ENCODE results near the gene TXK. TPM values are rescaled to one million over a fixed set of nuclear protein-coding genes. Genes with fewer than 3 reads are reported as not detected.

Gene TXK
- total RNA-seq, 4 donors from 2014 or later = 2.6 to 10.0 (median 6.8) TPM

- H3K36me3 ChIP-seq = no peaks in the 10 kb centered on the region
- no peak overlapping the region for H3K4me3 ChIP-seq
- H3K9me3 ChIP-seq = no peaks in the 10 kb centered on the region
- DNase-seq = no peak
- TF ChIP-seq CTCF (IDR thresholded peaks at IDR 0.05) (no peak), POLR2AphosphoS5 (IDR thresholded peaks at IDR 0.05) (no peak), POLR2A (IDR thresholded peaks at IDR 0.05) (no peak), EP300 (IDR thresholded peaks at IDR 0.05; ENCODE audit: low read depth) (no peak)
- H3K4me1 ChIP-seq = no peaks in the 10 kb centered on the region
- WGBS, 2 donors (ENCODE audit: low coverage in 1 of 2) = 82 to 91% methylated on average over 11 to 13 of the region's 13 CpGs
- H3K27me3 ChIP-seq = no peaks in the 10 kb centered on the region
- intact Hi-C loops (cut with DNase I; ENCODE audit: low total_unique reads) = no loop called here
- no peak overlapping the region for H3K27ac ChIP-seq
- in situ Hi-C loops (cut with MboI; ENCODE audit: low pct_ligation_motif_present in 1 of 4, low pct_unique_long_range_greater_than_20kb in 1 of 4, low sequenced_read_pairs in 3 of 4) = no loop called here
These were observed 13.9 kb downstream of the TXK start for GRCh38 chr4:48120132-48120531.

- TF ChIP-seq EP300 (IDR thresholded peaks at IDR 0.05; ENCODE audit: low read depth) (no peak), POLR2AphosphoS5 (IDR thresholded peaks at IDR 0.05) (no peak), POLR2A (IDR thresholded peaks at IDR 0.05) (no peak), CTCF (IDR thresholded peaks at IDR 0.05) (no peak)
- Histone ChIP-seq H3K27ac (no peak overlapping the region), H3K9me3 (no peaks in the 10 kb centered on the region), H3K4me3 (no peak overlapping the region), H3K4me1 (no peaks in the 10 kb centered on the region), H3K36me3 (no peaks in the 10 kb centered on the region), H3K27me3 (no peaks in the 10 kb centered on the region)
- in situ Hi-C loops (cut with MboI; ENCODE audit: low pct_ligation_motif_present in 1 of 4, low pct_unique_long_range_greater_than_20kb in 1 of 4, low sequenced_read_pairs in 3 of 4) = no loop called here
- DNase-seq = no peak
- intact Hi-C loops (cut with DNase I; ENCODE audit: low total_unique reads) = no loop called here
These were observed 14.4 kb downstream of the TXK start for GRCh38 chr4:48119646-48120045.

GRCh38 chr4:48118081-48118480 is 16.0 kb downstream of the TXK start:
- Histone ChIP-seq H3K27me3 (no peaks in the 10 kb centered on the region), H3K9me3 (no peaks in the 10 kb centered on the region), H3K4me1 (no peaks in the 10 kb centered on the region), H3K4me3 (no peak overlapping the region), H3K27ac (no peak overlapping the region), H3K36me3 (no peaks in the 10 kb centered on the region)
- DNase-seq = no peak
- intact Hi-C loops (cut with DNase I; ENCODE audit: low total_unique reads) = no loop called here
- TF ChIP-seq POLR2AphosphoS5 (IDR thresholded peaks at IDR 0.05) (no peak), CTCF (IDR thresholded peaks at IDR 0.05) (no peak), EP300 (IDR thresholded peaks at IDR 0.05; ENCODE audit: low read depth) (no peak), POLR2A (IDR thresholded peaks at IDR 0.05) (no peak)
- in situ Hi-C loops (cut with MboI; ENCODE audit: low pct_ligation_motif_present in 1 of 4, low pct_unique_long_range_greater_than_20kb in 1 of 4, low sequenced_read_pairs in 3 of 4) = no loop called here
- WGBS, 2 donors (ENCODE audit: low coverage in 1 of 2) = 75 to 95% methylated on average over 2 of the region's 2 CpGs

GRCh38 chr4:48116582-48116981 is 17.5 kb downstream of the TXK start:
- no peak overlapping the region for H3K4me3 ChIP-seq
- H3K4me1 ChIP-seq = no peaks in the 10 kb centered on the region
- intact Hi-C loops (cut with DNase I; ENCODE audit: low total_unique reads) = no loop called here
- H3K27me3 ChIP-seq = no peaks in the 10 kb centered on the region
- no peak for DNase-seq
- 87 to 90% methylated on average over 2 to 3 of the region's 3 CpGs for WGBS, 2 donors (ENCODE audit: low coverage in 1 of 2)
- in situ Hi-C loops (cut with MboI; ENCODE audit: low pct_ligation_motif_present in 1 of 4, low pct_unique_long_range_greater_than_20kb in 1 of 4, low sequenced_read_pairs in 3 of 4) = no loop called here
- H3K9me3 ChIP-seq = no peaks in the 10 kb centered on the region
- no peak overlapping the region for H3K27ac ChIP-seq
- TF ChIP-seq POLR2AphosphoS5 (IDR thresholded peaks at IDR 0.05) = no peak
- TF ChIP-seq EP300 (IDR thresholded peaks at IDR 0.05; ENCODE audit: low read depth) = no peak
- H3K36me3 ChIP-seq = no peaks in the 10 kb centered on the region

- WGBS, 2 donors (ENCODE audit: low coverage in 1 of 2) = 91 to 92% methylated on average over 6 of the region's 6 CpGs
- H3K27me3 ChIP-seq = no peaks in the 10 kb centered on the region
- TF ChIP-seq CTCF (IDR thresholded peaks at IDR 0.05) (no peak), POLR2A (IDR thresholded peaks at IDR 0.05) (no peak), EP300 (IDR thresholded peaks at IDR 0.05; ENCODE audit: low read depth) (no peak), POLR2AphosphoS5 (IDR thresholded peaks at IDR 0.05) (no peak)
- in situ Hi-C loops (cut with MboI; ENCODE audit: low pct_ligation_motif_present in 1 of 4, low pct_unique_long_range_greater_than_20kb in 1 of 4, low sequenced_read_pairs in 3 of 4) (no loop called here), intact Hi-C loops (cut with DNase I; ENCODE audit: low total_unique reads) (no loop called here)
- H3K9me3 ChIP-seq = no peaks in the 10 kb centered on the region
- no peaks in the 10 kb centered on the region for H3K36me3 ChIP-seq
- no peak overlapping the region for H3K27ac ChIP-seq
- H3K4me3 ChIP-seq = no peak overlapping the region
- DNase-seq = no peak
- H3K4me1 ChIP-seq = no peaks in the 10 kb centered on the region
These were observed 19.6 kb downstream of the TXK start for GRCh38 chr4:48114412-48114811.
